Posterior cingulate gyrus (tissue), 11 donors: Measurements from ENCODE around the gene HSPA5.
"Not testable (repeated sequence)": the region's sequence is repeated elsewhere in the genome, so short reads cannot be mapped to it uniquely, and the experiment has no call there.

ENCODE experiments used
- DNase-seq, 10 donors: peaks; one replicate each; pipeline versions ENCODE4 v3.0.0 to v3.0.0-alpha.2; 2020 to 2021; ENCODE audit warnings: mixed read lengths in 3 of 10
- intact Hi-C: fragments of 100-400 bp; cut with DNase I; formaldehyde crosslinking; loops from one replicate; pipeline ENCODE4 v1.15.1; 2023

The HSPA5 gene

GRCh38 chr9:125200216-125201047, 40.7 kb downstream of the HSPA5 start, which contains the start of gene RABEPK:
Gene RABEPK, plus strand, starts transcription at chr9:125200542. Its CDS starts 2,472 bp downstream, at chr9:125203014.
- intact Hi-C loops: loop anchor here (2.0 kb wide), 1 partner anchor 40 kb away; the partner anchor contains the start of gene HSPA5
- DNase-seq: peak; percentile 79 to 98 (median 90)

GRCh38 chr9:125195591-125195990, 45.6 kb downstream of the HSPA5 start:
- intact Hi-C loops: loop anchor here (5.0 kb wide), 1 partner anchor 253 kb away; the partner anchor contains the start of gene GOLGA1
- not testable (repeated sequence) for DNase-seq

- DNase-seq: peak in 1 of 10 donors; percentile 28
- intact Hi-C loops: not testable (repeated sequence)
Measured at GRCh38 chr9:125194466-125194865, 46.7 kb downstream of the HSPA5 start.

- intact Hi-C loops: no loop called here
- DNase-seq: peak in 1 of 10 donors; percentile 46
Measured at GRCh38 chr9:125190361-125190801, 50.8 kb downstream of the HSPA5 start.

- intact Hi-C loops: loop anchor here (1.0 kb wide), 1 partner anchor 52 kb away; the partner anchor contains the start of gene HSPA5
- DNase-seq: peak; percentile 97 to 100 (median 98)
Measured at GRCh38 chr9:125189361-125190289, 51.5 kb downstream of the HSPA5 start, which contains the start of gene PPP6C. Gene PPP6C, minus strand, starts transcription at chr9:125189803. Its CDS starts 85 bp downstream, at chr9:125189718.

- DNase-seq: peak in 3 of 10 donors; percentile 11 to 73 (median 15)
- intact Hi-C loops: loop anchor here (1.0 kb wide), 1 partner anchor 52 kb away; the partner anchor contains the start of gene HSPA5
Measured at GRCh38 chr9:125189011-125189360, 52.2 kb downstream of the HSPA5 start.
